Ammon's horn (tissue), 1 donor: ENCODE measurements around the gene NVL.

Source experiments
- DNase-seq: peaks from one replicate; pipeline ENCODE4 v3.0.0-alpha.2; 2016; ENCODE audit warnings: low spot score

The NVL gene

GRCh38 chr1:224196813-224197600, 133.0 kb downstream of the NVL start:
- no peak for DNase-seq

GRCh38 chr1:224193319-224193966, 136.5 kb downstream of the NVL start:
- DNase-seq, result no peak

GRCh38 chr1:224192082-224192788, 137.7 kb downstream of the NVL start:
- no peak for DNase-seq

GRCh38 chr1:224189561-224189960, 140.4 kb downstream of the NVL start:
- no peak for DNase-seq

GRCh38 chr1:224188286-224188685, 141.7 kb downstream of the NVL start:
- no peak for DNase-seq

GRCh38 chr1:224185208-224185607, 144.8 kb downstream of the NVL start:
- DNase-seq, result no peak

GRCh38 chr1:224183591-224184312, 146.2 kb downstream of the NVL start:
- DNase-seq, result peak; percentile 68

- DNase-seq, result peak; percentile 86
These were observed 146.9 kb downstream of the NVL start, which contains the start of gene DEGS1 for GRCh38 chr1:224182866-224183590. Gene DEGS1 (plus strand): TSS chr1:224183240. CDS start chr1:224183337, 97 bp downstream.

GRCh38 chr1:224182057-224182865, 147.7 kb downstream of the NVL start:
- DNase-seq, result no peak

GRCh38 chr1:224181453-224181810, 148.5 kb downstream of the NVL start:
- DNase-seq, result no peak

GRCh38 chr1:224180783-224181452, 149.1 kb downstream of the NVL start:
- DNase-seq, result no peak

- no peak for DNase-seq
These were observed 151.1 kb downstream of the NVL start for GRCh38 chr1:224178894-224179293.

- no peak for DNase-seq
These were observed 152.5 kb downstream of the NVL start for GRCh38 chr1:224177356-224177999.
